Activated naive CD4-positive, alpha-beta T cell treated with anti-CD3 and anti-CD28 coated beads, Interleukin-2, amount 50 U/mL, for 72 hours (primary cell): Measurements from ENCODE around the gene MTPN. TPM values are rescaled to one million over a fixed set of nuclear protein-coding genes. Genes with fewer than 3 reads are reported as not detected.

Experiments
- ATAC-seq, 2 donors: fragments of 150-1000 bp; cut with Tn5 transposase; 2 replicates each; pipeline ENCODE4 v1.10.0; 2021; ENCODE audit warnings: mild to moderate bottlenecking in 2 of 2, moderate library complexity in 2 of 2
- DNase-seq, 2 donors: peaks; one replicate each; pipeline ENCODE4 v3.0.0; 2021 to 2022; ENCODE audit warnings: low spot score in 2 of 2
- H3K27ac Mint-ChIP-seq, 2 donors: one replicate each; pipeline ENCODE4 v1.8.0; 2022; ENCODE audit warnings: mild to moderate bottlenecking in 2 of 2, mixed read lengths in 2 of 2
- H3K36me3 Mint-ChIP-seq, 2 donors: one replicate each; pipeline ENCODE4 v1.8.0; 2022; ENCODE audit warnings: mixed read lengths in 2 of 2
- H3K9me3 Mint-ChIP-seq, 2 donors: one replicate each; pipeline ENCODE4 v1.8.0; 2022; ENCODE audit warnings: mixed read lengths in 2 of 2
- total RNA-seq, 2 donors: library from RNA; stranded (reverse); gene quantifications; one replicate each; pipeline ENCODE4 v1.2.3, GENCODE V29; 2022

Gene MTPN
- total RNA-seq, 2 donors from 2014 or later, result 117 to 125 TPM

DNA sequence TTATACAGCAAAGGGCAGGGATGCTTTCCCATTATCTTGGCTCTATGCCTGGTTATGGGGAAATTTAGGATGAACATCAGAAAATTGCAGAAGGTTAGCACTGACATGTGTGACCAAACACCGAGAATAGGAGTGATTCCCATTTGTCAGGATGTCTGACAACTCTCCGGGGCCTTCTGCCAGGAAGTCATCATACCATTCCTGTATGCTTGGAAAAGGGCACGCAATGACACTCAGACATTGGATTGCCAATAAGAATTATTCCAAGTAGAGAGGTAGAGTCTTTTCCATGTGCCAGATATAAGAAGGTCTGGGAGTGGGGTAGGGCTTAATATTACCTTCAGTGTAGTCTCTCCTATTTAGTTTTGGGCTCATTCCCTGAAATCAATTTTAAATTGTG lies 82.3 kb downstream of the MTPN start:
- H3K36me3 Mint-ChIP-seq, result no peaks in the 10 kb centered on the region
- H3K9me3 Mint-ChIP-seq, result no peaks in the 10 kb centered on the region
- DNase-seq, result no peak
- no peak overlapping the region for H3K27ac Mint-ChIP-seq
- no peak for ATAC-seq

DNA sequence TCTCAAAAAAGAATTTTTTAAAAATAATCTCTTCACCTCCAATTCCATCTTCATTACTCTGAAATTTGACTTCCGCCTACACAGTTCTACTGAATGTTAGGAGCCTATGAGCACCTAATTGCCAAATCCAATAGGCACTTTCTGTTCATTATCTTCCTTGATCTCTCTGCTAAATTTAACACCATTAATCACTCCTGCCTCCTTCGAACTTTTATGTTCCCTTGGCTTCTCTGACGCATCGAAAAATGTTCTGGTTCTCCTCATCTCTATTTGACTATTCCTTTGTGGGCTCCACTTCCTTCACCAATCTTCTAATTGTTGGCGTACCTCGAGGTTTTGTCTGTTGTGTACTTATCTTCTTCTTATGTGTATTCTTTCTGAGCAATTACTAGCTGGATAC lies 87.3 kb downstream of the MTPN start:
- no peaks in the 10 kb centered on the region for H3K36me3 Mint-ChIP-seq
- ATAC-seq (no peak), DNase-seq (no peak)
- H3K27ac Mint-ChIP-seq, result no peak overlapping the region
- no peaks in the 10 kb centered on the region for H3K9me3 Mint-ChIP-seq

GRCh38 chr7:135888740-135889139 lies 88.4 kb downstream of the MTPN start:
- Mint-ChIP-seq H3K9me3 (no peaks in the 10 kb centered on the region), H3K27ac (no peak overlapping the region), H3K36me3 (no peaks in the 10 kb centered on the region)
- no peak for ATAC-seq
- DNase-seq, result no peak

- Mint-ChIP-seq H3K27ac (no peak overlapping the region), H3K9me3 (no peaks in the 10 kb centered on the region), H3K36me3 (no peaks in the 10 kb centered on the region)
- DNase-seq, result no peak
- ATAC-seq, result peak in 1 of 2 donors; percentile 29
These were observed 90.6 kb downstream of the MTPN start for GRCh38 chr7:135886345-135887132.

DNA sequence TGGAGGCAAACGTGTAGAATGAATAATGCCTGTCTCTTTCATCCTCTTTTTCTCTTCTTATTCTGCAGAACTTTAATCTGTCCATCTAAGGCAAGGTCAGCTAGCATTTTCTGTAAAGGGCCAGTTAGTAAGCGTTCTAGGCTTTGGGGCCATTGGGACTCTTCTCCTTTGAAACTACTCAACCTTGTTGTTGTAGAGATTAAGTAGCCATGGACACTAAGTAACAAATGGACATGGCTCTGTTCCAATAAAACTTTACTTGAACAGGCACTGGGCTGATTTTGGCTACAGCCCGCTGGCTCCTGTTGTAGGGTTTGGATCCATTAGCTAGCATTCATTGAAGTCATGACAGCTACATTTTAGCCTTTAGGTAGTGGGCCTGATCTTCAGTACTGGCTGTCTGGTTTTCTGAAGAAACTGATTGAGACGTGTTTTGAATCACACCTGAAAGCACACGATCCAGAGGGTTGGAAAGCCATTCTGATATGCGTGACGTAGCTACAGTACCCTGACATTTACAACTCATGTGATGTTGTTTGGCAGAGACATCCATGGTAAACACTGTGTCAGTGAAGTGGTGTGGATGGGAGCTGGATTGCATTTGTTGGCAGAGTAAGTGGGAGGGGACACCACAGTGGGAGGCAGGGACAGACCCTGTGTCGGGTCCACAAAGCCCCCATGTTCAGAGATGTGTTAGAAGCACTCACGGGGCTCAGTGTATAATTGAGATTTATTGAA lies 92.5 kb downstream of the MTPN start:
- Mint-ChIP-seq H3K36me3 (no peaks in the 10 kb centered on the region), H3K9me3 (no peaks in the 10 kb centered on the region), H3K27ac (no peak overlapping the region)
- ATAC-seq (no peak), DNase-seq (no peak)

- Mint-ChIP-seq H3K27ac (no peak overlapping the region), H3K9me3 (peaks cover 0 to 4% of the 10 kb centered on the region in 2 donors), H3K36me3 (no peaks in the 10 kb centered on the region)
- ATAC-seq (no peak), DNase-seq (no peak)
These were observed 97.9 kb downstream of the MTPN start for GRCh38 chr7:135879233-135879632.

DNA sequence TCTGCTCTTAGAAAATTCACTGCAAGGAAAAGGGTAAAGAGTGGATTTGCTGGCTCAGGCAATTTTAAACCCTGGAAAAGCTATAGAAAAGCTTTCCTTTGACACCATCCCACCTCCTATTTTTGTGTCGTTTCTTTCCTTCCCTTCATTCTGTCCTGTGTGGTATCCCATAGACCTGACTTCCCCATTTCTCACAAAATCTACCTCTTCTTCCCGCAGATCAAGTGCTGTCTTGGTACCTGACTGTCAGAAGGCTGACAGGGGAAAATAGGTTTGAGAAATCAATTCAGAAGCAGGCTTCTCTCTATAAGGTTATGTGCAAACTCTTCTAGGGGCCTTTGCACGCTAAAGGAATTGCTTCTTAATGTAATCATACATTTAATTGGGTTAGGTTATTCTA lies 98.9 kb downstream of the MTPN start:
- no peak overlapping the region for H3K27ac Mint-ChIP-seq
- no peak for ATAC-seq
- peaks cover 0 to 4% of the 10 kb centered on the region in 2 donors for H3K9me3 Mint-ChIP-seq
- no peaks in the 10 kb centered on the region for H3K36me3 Mint-ChIP-seq
- DNase-seq, result no peak

- DNase-seq (no peak), ATAC-seq (no peak)
- H3K9me3 Mint-ChIP-seq, result peaks cover 0 to 4% of the 10 kb centered on the region in 2 donors
- H3K36me3 Mint-ChIP-seq, result no peaks in the 10 kb centered on the region
- no peak overlapping the region for H3K27ac Mint-ChIP-seq
These were observed 99.4 kb downstream of the MTPN start for GRCh38 chr7:135877805-135878204.

Other genes with a start within 250 kb of the MTPN start
- not detected for gene SLC13A4, start 249.2 kb downstream of the MTPN start, total RNA-seq
- not detected for gene FAM180A, start 228.5 kb downstream of the MTPN start, total RNA-seq